ENCODE results near the gene PDCD6IP.

Gene PDCD6IP

DNA sequence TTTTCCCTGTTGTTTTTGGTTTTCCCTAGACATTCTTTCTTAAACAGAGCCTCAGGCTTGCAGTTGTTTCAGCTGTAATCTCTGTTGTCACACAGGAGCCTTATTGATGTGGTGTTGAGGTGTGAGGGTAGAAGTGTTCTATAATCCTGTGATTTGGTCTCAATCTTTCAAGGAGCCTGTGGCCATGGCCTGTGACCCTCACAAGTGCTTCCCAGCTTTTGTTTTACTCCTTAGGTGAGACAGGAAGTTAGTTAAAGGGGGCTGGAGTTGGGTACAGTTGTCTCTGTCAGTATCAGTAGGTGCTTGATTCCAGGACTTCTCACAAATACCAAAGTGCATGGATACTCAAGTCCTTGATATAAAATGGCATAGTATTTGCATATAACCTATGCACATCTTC, 77.2 kb downstream of the PDCD6IP start:
- no peak for DNase-seq (ENCODE audit: low read depth, low spot score)
- TF ChIP-seq, protein P1, sequence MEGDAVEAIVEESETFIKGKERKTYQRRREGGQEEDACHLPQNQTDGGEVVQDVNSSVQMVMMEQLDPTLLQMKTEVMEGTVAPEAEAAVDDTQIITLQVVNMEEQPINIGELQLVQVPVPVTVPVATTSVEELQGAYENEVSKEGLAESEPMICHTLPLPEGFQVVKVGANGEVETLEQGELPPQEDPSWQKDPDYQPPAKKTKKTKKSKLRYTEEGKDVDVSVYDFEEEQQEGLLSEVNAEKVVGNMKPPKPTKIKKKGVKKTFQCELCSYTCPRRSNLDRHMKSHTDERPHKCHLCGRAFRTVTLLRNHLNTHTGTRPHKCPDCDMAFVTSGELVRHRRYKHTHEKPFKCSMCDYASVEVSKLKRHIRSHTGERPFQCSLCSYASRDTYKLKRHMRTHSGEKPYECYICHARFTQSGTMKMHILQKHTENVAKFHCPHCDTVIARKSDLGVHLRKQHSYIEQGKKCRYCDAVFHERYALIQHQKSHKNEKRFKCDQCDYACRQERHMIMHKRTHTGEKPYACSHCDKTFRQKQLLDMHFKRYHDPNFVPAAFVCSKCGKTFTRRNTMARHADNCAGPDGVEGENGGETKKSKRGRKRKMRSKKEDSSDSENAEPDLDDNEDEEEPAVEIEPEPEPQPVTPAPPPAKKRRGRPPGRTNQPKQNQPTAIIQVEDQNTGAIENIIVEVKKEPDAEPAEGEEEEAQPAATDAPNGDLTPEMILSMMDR (IDR thresholded peaks at IDR 0.05; ENCODE audit: insufficient read depth, low read length, missing control alignments) = no peak
- H3K4me3 ChIP-seq (ENCODE audit: low read depth, low read length) = no peak overlapping the region
- ChIA-PET CTCF (interaction anchor here (1.2 to 4.9 kb wide), 4 partner anchors 8 to 385 kb away, joined by 3 to 31 read pairs (median 4); no protein-coding TSS in a partner anchor), POLR2A (interaction anchor here (0.6 kb wide), 1 partner anchor 471 kb away, joined by 3 read pairs; no protein-coding TSS in a partner anchor)

DNA sequence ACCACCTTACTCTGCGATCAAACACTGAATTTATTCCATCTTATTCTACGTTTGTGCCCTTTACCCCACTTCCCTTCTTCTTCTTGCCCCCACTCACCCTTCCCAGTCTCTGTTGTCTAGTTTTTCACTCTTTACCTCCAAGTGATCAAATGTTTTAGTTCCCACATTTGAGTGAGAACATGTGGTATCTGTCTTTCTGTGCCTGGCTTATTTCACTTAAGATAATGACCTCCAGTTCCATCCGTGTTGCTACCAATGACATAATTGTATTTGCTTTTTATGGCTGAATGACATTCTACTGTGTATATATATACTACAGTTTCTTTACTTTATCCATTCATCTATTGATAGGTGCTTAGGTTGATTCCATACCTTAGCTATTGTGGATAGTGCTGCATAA, 78.8 kb downstream of the PDCD6IP start:
- DNase-seq (ENCODE audit: low read depth, low spot score) = no peak
- H3K4me3 ChIP-seq (ENCODE audit: low read depth, low read length) = no peak overlapping the region
- CTCF ChIA-PET = interaction anchor here (0.6 kb wide), 1 partner anchor 17 kb away, joined by 4 read pairs; no protein-coding TSS in a partner anchor
- TF ChIP-seq, protein P1 (IDR thresholded peaks at IDR 0.05; ENCODE audit: insufficient read depth, low read length, missing control alignments) = no peak
- POLR2A ChIA-PET = no interaction called here

DNA sequence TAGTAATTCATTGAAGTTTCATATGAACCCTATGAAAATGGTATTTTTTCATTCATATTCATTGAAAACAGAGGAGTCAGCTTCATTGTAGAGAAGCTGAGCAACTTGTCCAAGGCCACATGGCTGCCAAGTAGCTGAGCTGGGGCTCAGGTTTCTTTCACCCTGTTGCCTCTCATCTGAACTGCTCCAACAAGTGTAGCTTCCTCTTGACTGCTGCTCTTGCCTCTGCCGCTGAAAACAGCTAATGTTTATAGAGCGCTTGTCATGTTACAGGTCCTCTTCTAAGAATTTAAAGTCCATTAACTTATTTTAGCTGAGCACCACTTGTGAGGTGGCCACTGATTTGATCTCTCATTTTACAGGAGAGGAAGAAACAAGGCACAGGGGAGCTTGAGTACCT, 81.1 kb downstream of the PDCD6IP start:
- DNase-seq (ENCODE audit: low read depth, low spot score) = no peak
- no peak overlapping the region for H3K4me3 ChIP-seq (ENCODE audit: low read depth, low read length)
- POLR2A ChIA-PET = no interaction called here
- TF ChIP-seq, protein P1 (IDR thresholded peaks at IDR 0.05; ENCODE audit: insufficient read depth, low read length, missing control alignments) = no peak
- CTCF ChIA-PET = interaction anchor here (0.6 kb wide), 1 partner anchor 132 kb away, joined by 3 read pairs; no protein-coding TSS in a partner anchor

DNA sequence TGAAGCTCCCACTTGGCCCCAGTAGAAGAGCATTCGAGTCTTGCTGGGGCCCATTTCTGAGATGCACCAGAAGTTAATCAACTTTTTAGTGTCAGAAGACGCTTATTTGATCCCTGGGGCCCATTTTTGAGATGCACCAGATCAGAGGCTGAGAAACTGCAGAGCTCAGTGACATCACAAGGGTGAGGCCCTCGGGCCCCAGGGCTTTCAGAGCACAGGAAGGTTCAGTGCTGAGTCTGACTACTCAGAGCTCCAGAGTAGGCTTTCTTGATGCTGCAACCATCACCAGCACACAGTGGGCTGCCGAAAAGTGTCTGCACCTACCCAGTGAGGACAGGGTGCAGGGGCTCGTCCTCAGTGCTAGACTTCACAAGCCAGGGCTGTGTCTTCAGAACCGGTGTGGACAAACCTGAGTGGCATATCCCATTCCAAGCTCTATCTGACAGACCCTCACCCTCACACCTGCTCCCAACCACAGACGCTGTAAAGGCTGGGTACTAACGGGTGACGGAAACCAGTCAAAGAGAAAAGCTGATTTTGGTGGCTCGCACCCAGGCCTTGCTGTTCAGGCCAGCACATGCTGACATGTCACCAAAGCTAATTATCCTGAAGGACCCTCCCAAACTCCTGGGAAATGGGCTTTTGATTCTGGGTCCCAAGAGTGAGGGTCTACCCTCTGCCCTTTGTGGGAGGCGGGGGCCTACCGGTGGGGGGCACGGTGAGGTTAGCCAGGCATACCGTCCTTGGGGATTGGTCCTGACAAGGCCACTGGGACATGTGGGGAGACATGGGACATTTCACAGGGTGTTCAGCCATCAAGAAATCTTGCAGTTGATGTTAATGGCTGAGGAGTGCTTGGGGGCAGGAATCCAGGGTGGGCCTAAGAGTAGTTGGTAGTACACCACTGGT, 83.0 kb downstream of the PDCD6IP start:
- no peak for DNase-seq (ENCODE audit: low read depth, low spot score)
- ChIA-PET POLR2A (no interaction called here), CTCF (interaction anchor here (0.6 to 10.5 kb wide), 3 partner anchors 10 to 802 kb away, joined by 3 to 165 read pairs (median 5); no protein-coding TSS in a partner anchor)
- H3K4me3 ChIP-seq (ENCODE audit: low read depth, low read length) = no peak overlapping the region
- TF ChIP-seq, protein P1 (IDR thresholded peaks at IDR 0.05; ENCODE audit: insufficient read depth, low read length, missing control alignments) = no peak

DNA sequence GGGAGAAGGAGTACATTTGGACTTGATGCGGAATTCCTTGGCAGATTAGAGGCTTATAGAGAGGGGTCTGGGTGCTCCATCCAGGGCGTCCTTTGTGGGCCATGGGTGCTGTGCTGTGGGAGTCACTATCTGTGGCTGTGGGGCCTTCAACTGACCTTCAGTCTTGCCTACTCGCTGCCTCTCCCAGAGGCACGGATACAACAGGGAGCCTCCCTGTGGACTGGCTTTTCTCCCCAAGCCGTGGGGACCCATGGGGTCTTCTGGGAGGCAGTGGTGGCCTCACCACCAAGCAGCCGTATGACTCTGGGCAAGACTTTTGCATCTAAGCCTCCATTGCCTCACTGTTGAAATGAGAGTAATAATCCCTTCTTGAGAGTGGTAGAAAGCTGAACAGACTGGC, 83.9 kb downstream of the PDCD6IP start:
- no peak for DNase-seq (ENCODE audit: low read depth, low spot score)
- TF ChIP-seq, protein P1 (IDR thresholded peaks at IDR 0.05; ENCODE audit: insufficient read depth, low read length, missing control alignments) = no peak
- CTCF ChIA-PET = interaction anchor here (0.9 to 10.5 kb wide), 10 partner anchors 9 to 808 kb away, joined by 3 to 165 read pairs (median 6); no protein-coding TSS in a partner anchor

DNA sequence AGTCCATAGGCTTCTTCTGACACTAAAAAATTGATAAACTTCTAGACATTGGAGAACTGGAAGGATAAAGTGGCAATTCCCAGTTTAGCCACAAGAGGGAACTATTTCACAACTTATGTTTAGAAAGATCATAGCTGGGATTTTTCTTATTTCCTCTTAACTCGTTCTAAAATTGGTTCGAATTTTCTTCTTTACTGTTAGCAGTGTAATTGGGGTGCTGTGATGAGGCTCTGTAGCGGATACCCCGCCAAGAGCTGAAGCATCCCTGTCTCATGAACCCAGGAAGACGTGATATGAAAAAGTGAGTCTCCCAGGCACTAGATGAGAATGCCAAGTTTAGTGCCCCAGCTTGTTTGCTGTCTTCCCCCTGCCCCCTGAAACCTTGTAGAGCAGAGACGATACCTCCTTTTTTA, 85.1 kb downstream of the PDCD6IP start:
- TF ChIP-seq, protein P1 (IDR thresholded peaks at IDR 0.05; ENCODE audit: insufficient read depth, low read length, missing control alignments) = peak; percentile 56
- no peak overlapping the region for H3K4me3 ChIP-seq (ENCODE audit: low read depth, low read length)
- POLR2A ChIA-PET = no interaction called here
- CTCF ChIA-PET = interaction anchor here (0.6 to 10.5 kb wide), 33 partner anchors 10 to 807 kb away, joined by 3 to 165 read pairs (median 4); no protein-coding TSS in a partner anchor
- no peak for DNase-seq (ENCODE audit: low read depth, low spot score)

More for the DNA sequence above, 83.9 kb downstream of the PDCD6IP start:
- H3K4me3 ChIP-seq (ENCODE audit: low read depth, low read length) = no peak overlapping the region
- POLR2A ChIA-PET = no interaction called here

Data from AG04449 (cell line).